ENCODE data around the gene OR51B2. TPM values are rescaled to one million over a fixed set of nuclear protein-coding genes. Genes with fewer than 3 reads are reported as not detected.
"Not testable (repeated sequence)": the region's sequence is repeated elsewhere in the genome, so short reads cannot be mapped to it uniquely, and the experiment has no call there.

Gene OR51B2
- total RNA-seq, 1 experiment from 2014 or later: 17.1 TPM

GRCh38 chr11:5339771-5340322 is 15.8 kb upstream of the OR51B2 start:
- no peaks in the 10 kb centered on the region for H3K9me3 ChIP-seq (ENCODE audit: control insufficient read depth in 1 of 2, insufficient read depth in 1 of 2, low read depth in 1 of 2, low read length in 2 of 2)
- no peak overlapping the region for H3K27ac ChIP-seq (ENCODE audit: low read depth, low read length)
- 0 out of 4 replicates have a peak, but pooled peaks cover 0 to 3% of the 10 kb centered on the region in 2 experiments for H3K4me1 ChIP-seq (ENCODE audit: control insufficient read depth in 1 of 2, insufficient read depth in 2 of 2, low read length in 2 of 2)
- no peak overlapping the region for H2AFZ ChIP-seq (ENCODE audit: low read depth, low read length, poor library complexity, severe bottlenecking)
- ChIA-PET POLR2A (no interaction called here), RAD21 (ENCODE audit: low non-redundant PET in 1 of 2, low total read pairs in 2 of 2, uncharacterized antibody in 2 of 2, unreplicated experiment in 2 of 2) (no interaction called here), CTCF (no interaction called here)
- H3K9me2 ChIP-seq (ENCODE audit: insufficient read depth): no peaks in the 10 kb centered on the region
- no peak overlapping the region for H3K9ac ChIP-seq (ENCODE audit: low read length)
- TF ChIP-seq TCF7L2 (IDR thresholded peaks at IDR 0.05; ENCODE audit: borderline replicate concordance, extremely low read depth, insufficient read depth, insufficient read length) (no peak), CTCF (IDR thresholded peaks at IDR 0.05 in 2 of 3, conservative IDR thresholded peaks at IDR 0.05 in 1 of 3; ENCODE audit: borderline replicate concordance in 1 of 3, insufficient read depth in 1 of 3, low read depth in 2 of 3, low read length in 2 of 3) (no peak), ZNF274 (IDR thresholded peaks at IDR 0.05; ENCODE audit: low read depth, low read length) (no peak), POLR2A (IDR thresholded peaks at IDR 0.05; ENCODE audit: borderline replicate concordance, extremely low read depth, insufficient read depth, insufficient read length) (no peak), SIN3A (IDR thresholded peaks at IDR 0.05; ENCODE audit: low read depth) (no peak), ZBTB33 (IDR thresholded peaks at IDR 0.05; ENCODE audit: extremely low read depth, insufficient replicate concordance, low read length) (no peak), SP1 (IDR thresholded peaks at IDR 0.05; ENCODE audit: low read depth) (no peak), FOSL1 (IDR thresholded peaks at IDR 0.05; ENCODE audit: low read depth) (no peak), CEBPB (IDR thresholded peaks at IDR 0.05; ENCODE audit: low read depth) (no peak), EZH2 (IDR thresholded peaks at IDR 0.05) (no peak), POLR2AphosphoS5 (IDR thresholded peaks at IDR 0.05; ENCODE audit: low read depth, low read length) (no peak), REST (IDR thresholded peaks at IDR 0.05; ENCODE audit: low read depth) (no peak)
- intact Hi-C loops (cut with micrococcal nuclease): no loop called here
- no TSS peak for BruUV-seq (replicated peaks)
- no peak overlapping the region for H3K4me3 ChIP-seq (replicated peaks in 1 of 2; ENCODE audit: low read depth in 1 of 2, low read length in 2 of 2)
- peaks cover 15% of the 10 kb centered on the region; the same call in 1 of the 2 replicates for H4K20me1 ChIP-seq (ENCODE audit: insufficient read depth)
- ATAC-seq: no peak
- H3K36me3 ChIP-seq (ENCODE audit: control insufficient read depth in 1 of 2, insufficient read depth in 2 of 2, low read length in 2 of 2): peaks cover 14 to 51% of the 10 kb centered on the region in 2 experiments
- H3K79me2 ChIP-seq (ENCODE audit: insufficient read depth, low read length): peaks cover 47% of the 10 kb centered on the region
- H3K27me3 ChIP-seq (ENCODE audit: insufficient read depth, low read length): no peaks in the 10 kb centered on the region
- DNase-seq (ENCODE audit: low read depth, low spot score): no peak
- no peak overlapping the region for H3K4me2 ChIP-seq (ENCODE audit: low read length)

GRCh38 chr11:5337253-5337652 is 13.2 kb upstream of the OR51B2 start:
- H4K20me1 ChIP-seq (ENCODE audit: insufficient read depth); H3K9ac ChIP-seq (ENCODE audit: low read length); RAD21 ChIA-PET (ENCODE audit: low non-redundant PET in 1 of 2, low total read pairs in 2 of 2, uncharacterized antibody in 2 of 2, unreplicated experiment in 2 of 2); DNase-seq (ENCODE audit: low read depth, low spot score); H3K27me3 ChIP-seq (ENCODE audit: insufficient read depth, low read length); H3K27ac ChIP-seq (ENCODE audit: low read depth, low read length); intact Hi-C loops (cut with micrococcal nuclease); BruUV-seq (replicated peaks); H2AFZ ChIP-seq (ENCODE audit: low read depth, low read length, poor library complexity, severe bottlenecking); POLR2A ChIA-PET; CTCF ChIA-PET; ATAC-seq; H3K4me3 ChIP-seq (replicated peaks in 1 of 2; ENCODE audit: low read depth in 1 of 2, low read length in 2 of 2); H3K4me1 ChIP-seq (ENCODE audit: control insufficient read depth in 1 of 2, insufficient read depth in 2 of 2, low read length in 2 of 2); H3K9me3 ChIP-seq (ENCODE audit: control insufficient read depth in 1 of 2, insufficient read depth in 1 of 2, low read depth in 1 of 2, low read length in 2 of 2); H3K4me2 ChIP-seq (ENCODE audit: low read length); H3K9me2 ChIP-seq (ENCODE audit: insufficient read depth): not testable (repeated sequence)
- peaks cover 23% of the 10 kb centered on the region for H3K79me2 ChIP-seq (ENCODE audit: insufficient read depth, low read length)
- peaks cover 13 to 27% of the 10 kb centered on the region in 2 experiments; a peak in 3 of 4 replicates for H3K36me3 ChIP-seq (ENCODE audit: control insufficient read depth in 1 of 2, insufficient read depth in 2 of 2, low read length in 2 of 2)

All from HCT116 (cell line).